H1 (cell line): ENCODE results near the gene GRAMD4. TPM values are rescaled to one million over a fixed set of nuclear protein-coding genes. Genes with fewer than 3 reads are reported as not detected.

Experiments
- CTCF ChIA-PET: fragments of 300-600 bp; sonication (Branson Sonifier 250); formaldehyde crosslinking; loops from one replicate; lab custom pipeline; 2021; ENCODE audit not compliant: partially characterized antibody; lab: Charles Lee
- POLR2A ChIA-PET: fragments of 300-600 bp; sonication (Branson Sonifier 250); formaldehyde crosslinking; loops from one replicate; lab custom pipeline; 2021; ENCODE audit warnings: inconsistent platforms; ENCODE audit not compliant: partially characterized antibody; lab: Charles Lee
- DNase-seq, 2 experiments: peaks; one replicate each; pipeline versions ENCODE4 v3.0.0 to v3.0.0-alpha.2; 2010 to 2022; ENCODE audit warnings: low spot score in 2 of 2, low read depth in 1 of 2, mixed read lengths in 1 of 2
- FAIRE-seq: peaks from 2 replicates; lab custom pipeline; 2011; peaks lifted over from hg19 to GRCh38; lab: Jason Lieb, UNC
- H2AFZ ChIP-seq: 2 replicates; pipeline ENCODE4 v1.8.1; 2012; ENCODE audit warnings: low read length, inconsistent platforms
- H2AK5ac ChIP-seq: 2 replicates; pipeline ENCODE4 v1.6.1; 2013; ENCODE audit warnings: low read depth, low read length
- H2BK120ac ChIP-seq: replicated peaks from 2 replicates; pipeline ENCODE3; 2013; ENCODE audit warnings: low read depth, low read length, inconsistent platforms
- H2BK12ac ChIP-seq: 2 replicates; pipeline ENCODE4 v1.6.1; 2013; ENCODE audit warnings: low read depth, low read length
- H2BK15ac ChIP-seq: 2 replicates; pipeline ENCODE4 v1.6.1; 2013; ENCODE audit warnings: low read length
- H2BK20ac ChIP-seq: 2 replicates; pipeline ENCODE4 v1.6.1; 2013; ENCODE audit warnings: low read length
- H2BK5ac ChIP-seq: 2 replicates; pipeline ENCODE4 v1.6.1; 2013; ENCODE audit warnings: low read depth, low read length
- H3K14ac ChIP-seq: 2 replicates; pipeline ENCODE4 v1.6.1; 2013; ENCODE audit warnings: inconsistent platforms; ENCODE audit not compliant: insufficient read length
- H3K18ac ChIP-seq: 2 replicates; pipeline ENCODE4 v1.6.1; 2013; ENCODE audit warnings: low read length; ENCODE audit errors: extremely low read depth
- H3K23ac ChIP-seq: 2 replicates; pipeline ENCODE4 v1.6.1; 2013; ENCODE audit warnings: inconsistent platforms; ENCODE audit not compliant: insufficient read length
- H3K23me2 ChIP-seq: 2 replicates; pipeline ENCODE4 v1.6.1; 2013; ENCODE audit warnings: low read depth, low read length
- H3K27ac ChIP-seq: 2 replicates; pipeline ENCODE4 v1.6.1; 2011; ENCODE audit warnings: low read depth, low read length, inconsistent platforms
- H3K27me3 ChIP-seq, 4 experiments: replicated peaks in 1 of 4; 1 replicate in 1 of 4; 2 replicates in 3 of 4; pipeline versions ENCODE4 v1.6.1 to v1.8.1; 2011 to 2013; ENCODE audit warnings: low read length in 3 of 4, mild to moderate bottlenecking in 3 of 4, inconsistent platforms in 2 of 4, mixed read lengths in 2 of 4, moderate library complexity in 1 of 4; ENCODE audit not compliant: control insufficient read depth in 3 of 4, insufficient read depth in 3 of 4; ENCODE audit errors: extremely low read depth in 1 of 4
- H3K36me3 ChIP-seq, 4 experiments: 2 replicates each; pipeline versions ENCODE4 v1.6.1 to v1.8.1; 2011 to 2013; ENCODE audit warnings: mild to moderate bottlenecking in 4 of 4, low read length in 3 of 4, moderate library complexity in 2 of 4, control low read depth in 1 of 4, inconsistent platforms in 1 of 4; ENCODE audit not compliant: insufficient read depth in 4 of 4, control insufficient read depth in 2 of 4
- H3K4ac ChIP-seq: replicated peaks from 2 replicates; pipeline ENCODE3; 2013; ENCODE audit warnings: low read length, low read depth, mixed read lengths, inconsistent platforms; ENCODE audit not compliant: insufficient read length
- H3K4me1 ChIP-seq, 4 experiments: replicated peaks in 1 of 4; 1 replicate in 1 of 4; 2 replicates in 3 of 4; pipeline versions ENCODE4 v1.6.1 to v1.8.1; 2011 to 2013; ENCODE audit warnings: low read length in 3 of 4, inconsistent platforms in 2 of 4, mixed read lengths in 1 of 4; ENCODE audit not compliant: insufficient read depth in 4 of 4, control insufficient read depth in 3 of 4
- H3K4me2 ChIP-seq, 2 experiments: 2 replicates each; pipeline versions ENCODE4 v1.6.1 to v1.8.1; 2011 to 2013; ENCODE audit warnings: low read depth in 2 of 2, low read length in 2 of 2, control low read depth in 1 of 2, inconsistent platforms in 1 of 2, mild to moderate bottlenecking in 1 of 2; ENCODE audit not compliant: insufficient read depth in 1 of 2
- H3K4me3 ChIP-seq, 4 experiments: fragments of 200-600, 300-600 bp in 1 of 4; sonication (generic), shearing (Covaris generic), sonication (Bioruptor Twin) in 1 of 4; 2 replicates each; pipeline versions ENCODE4 v1.5.1 to v1.8.1; 2011 to 2016; ENCODE audit warnings: low read length in 4 of 4, low read depth in 3 of 4, control low read depth in 2 of 4, inconsistent platforms in 2 of 4, mild to moderate bottlenecking in 2 of 4, mixed read lengths in 1 of 4, moderate library complexity in 1 of 4; ENCODE audit not compliant: insufficient read depth in 2 of 4; ENCODE audit errors: extremely low read depth in 1 of 4
- H3K56ac ChIP-seq: replicated peaks from 2 replicates; pipeline ENCODE3; 2013; ENCODE audit warnings: low read depth, mild to moderate bottlenecking, mixed read lengths, low read length, inconsistent platforms; ENCODE audit not compliant: insufficient read length
- H3K79me1 ChIP-seq: 2 replicates; pipeline ENCODE4 v1.6.1; 2013; ENCODE audit warnings: low read depth, low read length, control low read depth
- H3K79me2 ChIP-seq, 2 experiments: 2 replicates each; pipeline versions ENCODE4 v1.6.1 to v1.8.1; 2012 to 2013; ENCODE audit warnings: low read length in 2 of 2, mild to moderate bottlenecking in 2 of 2, inconsistent platforms in 1 of 2; ENCODE audit not compliant: insufficient read depth in 2 of 2, control insufficient read depth in 1 of 2
- H3K9ac ChIP-seq, 4 experiments: replicated peaks in 1 of 4; 1 replicate in 1 of 4; 2 replicates in 3 of 4; pipeline versions ENCODE4 v1.6.1 to v1.8.1; 2011 to 2013; ENCODE audit warnings: low read depth in 3 of 4, low read length in 3 of 4, control low read depth in 2 of 4, mild to moderate bottlenecking in 2 of 4, moderate library complexity in 2 of 4, inconsistent platforms in 1 of 4; ENCODE audit errors: extremely low read depth in 1 of 4
- H3K9me3 ChIP-seq, 2 experiments: 2 replicates each; pipeline versions ENCODE4 v1.6.1 to v1.8.1; 2012 to 2013; ENCODE audit warnings: mild to moderate bottlenecking in 2 of 2, moderate library complexity in 2 of 2, control low read depth in 1 of 2, inconsistent platforms in 1 of 2, low read depth in 1 of 2, low read length in 1 of 2, mixed read lengths in 1 of 2; ENCODE audit not compliant: insufficient read depth in 2 of 2
- H4K20me1 ChIP-seq, 2 experiments: replicated peaks in 1 of 2; 2 replicates each; pipeline versions ENCODE3 to v1.8.1; 2011 to 2013; ENCODE audit warnings: inconsistent platforms in 2 of 2, low read length in 2 of 2, mild to moderate bottlenecking in 1 of 2; ENCODE audit not compliant: insufficient read depth in 2 of 2, control insufficient read depth in 1 of 2
- H4K5ac ChIP-seq: 2 replicates; pipeline ENCODE4 v1.6.1; 2013; ENCODE audit warnings: low read length, low read depth, mixed read lengths, inconsistent platforms; ENCODE audit not compliant: insufficient read length
- H4K8ac ChIP-seq: 2 replicates; pipeline ENCODE4 v1.8.0; 2013; ENCODE audit warnings: mild to moderate bottlenecking, moderate library complexity, low read length, inconsistent platforms; ENCODE audit not compliant: insufficient read depth; ENCODE audit errors: extremely low read depth
- H4K91ac ChIP-seq: replicated peaks from 2 replicates; pipeline ENCODE3; 2013; ENCODE audit warnings: low read length, mixed read lengths, inconsistent platforms; ENCODE audit not compliant: insufficient read length
- ASH2L ChIP-seq: fragments of 200-600, 300-600 bp; sonication (generic); IDR thresholded peaks from one replicate; pipeline ENCODE4 v1.7.1; 2017; ENCODE audit warnings: low read length
- BACH1 ChIP-seq: IDR thresholded peaks from 2 replicates; pipeline ENCODE4 v1.6.1; 2012; ENCODE audit warnings: low read length, improper control_type of control experiment
- BCL11A ChIP-seq, 2 experiments: IDR thresholded peaks; one replicate each; pipeline ENCODE4 v1.6.1; 2011; ENCODE audit warnings: low read depth in 2 of 2, low read length in 2 of 2, mild to moderate bottlenecking in 2 of 2
- BRCA1 ChIP-seq: IDR thresholded peaks from 2 replicates; pipeline ENCODE4 v1.6.1; 2012; ENCODE audit warnings: low read depth, low read length, improper control_type of control experiment
- CBX5 ChIP-seq: fragments of 300-800, 300-1000 bp; sonication (generic); IDR thresholded peaks from 2 replicates; pipeline ENCODE4 v1.7.1; 2016; ENCODE audit warnings: antibody characterized with exemption, low read length, low read depth
- CEBPB ChIP-seq: IDR thresholded peaks from 2 replicates; pipeline ENCODE4 v1.6.1; 2012; ENCODE audit warnings: low read depth, low read length
- MAFK ChIP-seq: IDR thresholded peaks from 2 replicates; pipeline ENCODE4 v1.6.1; 2012; ENCODE audit warnings: low read depth, mild to moderate bottlenecking, improper control_type of control experiment, low read length
- NANOG ChIP-seq: IDR thresholded peaks from 2 replicates; pipeline ENCODE4 v1.6.1; 2011; ENCODE audit warnings: low read length, low read depth, mild to moderate bottlenecking, inconsistent platforms; ENCODE audit not compliant: insufficient read depth, poor library complexity, severe bottlenecking
- PHF8 ChIP-seq: fragments of 200-600 bp; sonication (generic); conservative IDR thresholded peaks from 2 replicates; pipeline ENCODE4 v1.7.1; 2012; ENCODE audit warnings: low read depth, mild to moderate bottlenecking, inconsistent platforms, low read length, moderate library complexity
- RBBP5 ChIP-seq: IDR thresholded peaks from 2 replicates; pipeline ENCODE4 v1.7.1; 2012; ENCODE audit warnings: low read depth, mild to moderate bottlenecking, inconsistent platforms, low read length, moderate library complexity, borderline replicate concordance
- RXRA ChIP-seq: IDR thresholded peaks from 2 replicates; pipeline ENCODE4 v1.6.1; 2011; ENCODE audit warnings: low read depth, mild to moderate bottlenecking, low read length, moderate library complexity; ENCODE audit not compliant: insufficient read depth
- SP4 ChIP-seq: IDR thresholded peaks from 2 replicates; pipeline ENCODE4 v1.6.1; 2012; ENCODE audit warnings: low read length, inconsistent platforms
- TAF7 ChIP-seq: optimal IDR thresholded peaks from 2 replicates; pipeline ENCODE3; 2011; ENCODE audit warnings: low read depth, mild to moderate bottlenecking, inconsistent platforms, low read length, moderate library complexity, borderline replicate concordance
- TBP ChIP-seq: IDR thresholded peaks from 2 replicates; pipeline ENCODE4 v1.6.1; 2011; ENCODE audit warnings: low read depth, low read length, improper control_type of control experiment
- WGBS, 2 experiments: shearing (Covaris generic) in 1 of 2; methylation state at CpG; one replicate each; pipeline versions ENCODE4 v1.1.6 to v1.1.7; 2013 to 2015; ENCODE audit warnings: low lambda C conversion rate in 2 of 2, mixed read lengths in 2 of 2, inconsistent platforms in 1 of 2, low coverage in 1 of 2, missing lambda C conversion rate in 1 of 2; ENCODE audit not compliant: insufficient replicate concordance in 2 of 2, insufficient coverage in 1 of 2, insufficient read length in 1 of 2; ENCODE audit errors: extremely low coverage in 1 of 2, missing lambda C conversion rate in 1 of 2; 5-methylcytosine and 5-hydroxymethylcytosine counted together
- polyA plus RNA-seq, 7 experiments: library from polyadenylated mRNA; depleted of rRNA in 3 of 7; stranded (reverse) in 5 of 7; unstranded in 2 of 7; fragments of >200 nt in 5 of 7; fragments of 200-250 nt in 2 of 7; gene quantifications; 1 replicate in 5 of 7; 2 replicates in 1 of 7; 4 replicates in 1 of 7; pipeline versions ENCODE4 v1.2.1 to v1.2.3, GENCODE V29; 2011 to 2013; ENCODE audit warnings: missing spikeins in 2 of 7, mixed read lengths in 2 of 7
- total RNA-seq: library from RNA; stranded (reverse); fragmentation: NEBNext Ultra II Directional; extraction: Animal tissue kit (Norgen Biotek cat#: 25700); gene quantifications from 2 replicates; pipeline ENCODE4 v1.2.1, GENCODE V29; 2021

The GRAMD4 gene
- total and polyA plus RNA-seq, 2 of the 8 experiments (the other 6 are each of a cell fraction or from before 2014, with no cell fraction given), result 7.9 to 25.6 TPM

DNA sequence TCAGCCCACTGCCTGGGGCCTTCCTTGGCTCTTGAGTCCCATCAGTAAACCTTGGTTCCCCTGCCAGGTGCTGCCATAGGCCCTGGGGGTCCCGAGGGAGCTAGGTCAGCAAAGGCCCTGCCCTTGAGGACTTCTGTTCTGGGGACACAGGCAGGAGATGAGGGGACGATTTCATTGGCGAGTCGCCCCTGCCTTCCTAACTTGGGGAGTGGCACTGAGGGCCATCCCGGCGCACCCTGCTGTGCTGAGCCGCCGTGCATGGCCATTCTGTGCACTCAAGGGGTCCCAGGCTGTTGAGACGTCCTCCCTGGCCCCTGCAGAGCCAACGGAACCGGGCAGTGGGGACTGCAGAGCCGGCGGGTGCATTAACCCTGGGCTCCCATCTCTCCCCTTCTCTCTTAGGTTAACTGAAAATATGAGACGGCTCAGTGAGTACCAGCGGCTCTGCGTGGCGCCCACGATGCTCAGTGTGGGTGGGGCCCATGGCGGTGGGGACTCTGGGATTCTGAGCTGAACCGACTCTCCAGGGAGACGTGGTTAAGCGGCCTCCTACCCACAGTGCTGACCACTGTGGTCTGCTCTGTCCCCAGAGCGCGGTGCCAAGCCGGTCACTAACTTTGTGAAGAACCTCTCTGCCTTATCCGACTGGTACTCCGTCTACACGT, 43.4 kb downstream of the GRAMD4 start:
- Histone ChIP-seq H3K4me1 (peaks cover 0 to 2% (median 0%) of the 10 kb centered on the region in 4 experiments; a peak in 1 of 7 replicates), H3K4me3 (no peak overlapping the region), H2BK5ac (no peak overlapping the region), H3K14ac (no peak overlapping the region), H2BK20ac (no peak overlapping the region), H2AK5ac (no peak overlapping the region), H2BK120ac (no peak overlapping the region), H3K9me3 (no peaks in the 10 kb centered on the region), H4K8ac (peak overlapping the region; percentile 64; the same call in 1 of the 2 replicates), H4K91ac (no peak overlapping the region), H3K36me3 (no peaks in the 10 kb centered on the region), H3K23ac (no peak overlapping the region), H2AFZ (no peak overlapping the region), H3K56ac (no peak overlapping the region)
- POLR2A ChIA-PET, result no interaction called here
- 88% methylated on average over 28 of the region's 28 CpGs; no CpG with 5 or more reads in 1 of the 2 experiments for WGBS, 2 experiments
- DNase-seq (no peak), FAIRE-seq (no peak)
- TF ChIP-seq RBBP5 (no peak), TAF7 (no peak), CEBPB (no peak), CBX5 (no peak), ASH2L (no peak), SP4 (no peak), TBP (no peak), RXRA (no peak), NANOG (no peak), BRCA1 (no peak), PHF8 (no peak), MAFK (no peak), BACH1 (no peak), BCL11A (IDR thresholded peaks at IDR 0.05; ENCODE audit: low read depth in 2 of 2, low read length in 2 of 2) (no peak)
- TF ChIP-seq, all 59 proteins: peak for 0
- H3K27me3 ChIP-seq, result no peaks in the 10 kb centered on the region
- no peak overlapping the region for H2BK15ac ChIP-seq
- H3K79me1 ChIP-seq, result no peaks in the 10 kb centered on the region
- H2BK12ac ChIP-seq, result no peak overlapping the region
- no peak overlapping the region for H4K5ac ChIP-seq
- no peaks in the 10 kb centered on the region for H3K23me2 ChIP-seq
- H3K4me2 ChIP-seq, result no peak overlapping the region
- H3K4ac ChIP-seq, result no peak overlapping the region
- no peaks in the 10 kb centered on the region for H3K79me2 ChIP-seq
- H4K20me1 ChIP-seq, result peaks cover 0 to 6% of the 10 kb centered on the region in 2 experiments
- no peak overlapping the region for H3K27ac ChIP-seq
- no peak overlapping the region for H3K9ac ChIP-seq
- CTCF ChIA-PET, result interaction anchor here (0.6 to 1.9 kb wide), 2 partner anchors 81 to 100 kb away, joined by 3 to 6 read pairs; no protein-coding TSS in a partner anchor
- no peak overlapping the region for H3K18ac ChIP-seq
